Activated naive CD4-positive, alpha-beta T cell treated with anti-CD3 and anti-CD28 coated beads, Interleukin-2, amount 50 U/mL, for 16 hours (primary cell): ENCODE data around the gene FBP2.
"Not testable (repeated sequence)": the region's sequence is repeated elsewhere in the genome, so short reads cannot be mapped to it uniquely, and the experiment has no call there.

Experiments used
- DNase-seq: peaks from one replicate; pipeline ENCODE4 v3.0.0-alpha.2; 2020

FBP2 gene

DNA sequence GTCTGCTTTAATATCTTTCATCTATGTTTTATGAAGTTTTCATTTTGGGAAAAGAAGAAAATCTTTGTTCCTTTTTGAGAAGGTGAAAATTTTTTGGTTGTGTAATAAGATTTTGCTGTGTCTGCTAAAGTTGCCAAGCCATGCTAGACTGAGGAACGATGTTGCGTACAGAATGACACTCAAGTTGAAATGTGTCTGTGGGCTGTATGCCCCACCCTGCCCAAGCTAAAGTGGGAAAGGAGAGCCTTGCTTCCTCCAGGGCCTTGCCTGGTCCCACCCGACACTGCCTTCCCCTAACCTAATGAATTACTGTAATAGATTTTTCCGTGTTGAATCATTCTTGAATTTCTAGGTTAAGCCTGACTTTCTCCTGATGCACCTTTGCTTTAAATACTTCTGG lies 36.2 kb downstream of the FBP2 start:
- DNase-seq: no peak

DNA sequence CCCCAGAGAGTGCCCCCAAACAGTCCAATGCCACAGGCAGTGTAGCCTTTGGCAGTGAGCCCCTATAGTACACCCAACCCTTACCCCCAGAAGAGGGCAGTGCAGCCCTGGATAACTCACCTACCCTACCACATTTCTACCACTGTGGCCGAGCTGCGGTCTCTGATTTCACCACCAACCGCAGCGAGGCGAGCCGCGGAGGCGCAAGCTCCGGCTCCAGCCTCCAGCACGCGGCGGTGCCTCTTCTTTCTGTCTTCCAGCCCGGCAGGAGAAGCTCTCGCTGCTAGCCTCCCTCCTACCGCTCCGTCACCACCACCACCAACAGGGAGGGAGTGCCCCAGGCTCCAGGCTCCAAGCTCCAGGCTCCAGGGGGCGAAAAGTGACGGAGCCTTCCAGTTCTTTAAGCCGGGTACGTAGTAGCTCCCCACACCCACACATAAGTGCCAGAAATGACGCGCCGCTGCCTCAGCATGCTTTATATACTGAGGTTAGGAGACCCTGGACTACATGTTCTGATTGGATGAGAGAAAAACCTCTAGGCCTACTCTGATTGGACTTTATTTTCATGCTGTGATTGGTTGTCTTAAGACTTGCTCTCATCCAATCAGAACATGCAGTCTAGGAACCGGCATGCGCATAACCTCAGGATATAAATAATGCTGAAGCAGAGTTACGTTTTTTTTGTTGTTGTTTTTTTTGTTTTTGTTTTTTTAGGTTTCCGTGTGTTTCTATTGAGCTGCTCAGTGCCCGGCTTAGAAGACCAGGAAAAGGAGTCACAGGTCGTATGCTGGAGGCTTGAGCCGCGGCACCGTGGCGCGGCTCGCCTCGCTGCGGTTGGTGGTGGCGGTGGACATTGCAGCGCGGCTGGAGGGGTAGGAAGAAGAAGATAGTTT lies 38.9 kb downstream of the FBP2 start, which contains the start of gene PCAT7:
PCAT7 (plus strand) TSS at position 645 of the 893 bp plus-strand sequence.
- DNase-seq: no peak

DNA sequence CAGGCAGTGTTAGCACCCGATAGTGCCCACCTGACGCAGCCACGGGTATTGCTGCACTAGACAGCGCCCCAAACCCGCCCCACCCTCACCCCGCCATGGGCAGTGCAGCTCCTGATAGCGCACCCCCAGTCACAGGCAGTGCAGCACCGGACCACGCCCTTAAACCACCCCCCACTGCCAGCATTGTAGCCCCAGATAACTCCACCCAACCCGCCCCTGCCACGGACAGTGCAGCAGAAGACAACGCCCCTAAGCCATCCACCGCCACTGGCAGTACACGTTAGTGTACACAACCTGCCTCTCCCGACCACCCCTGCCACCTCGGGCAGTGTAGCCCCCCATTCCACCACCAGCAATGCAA lies 39.6 kb downstream of the FBP2 start:
- DNase-seq: no peak

DNA sequence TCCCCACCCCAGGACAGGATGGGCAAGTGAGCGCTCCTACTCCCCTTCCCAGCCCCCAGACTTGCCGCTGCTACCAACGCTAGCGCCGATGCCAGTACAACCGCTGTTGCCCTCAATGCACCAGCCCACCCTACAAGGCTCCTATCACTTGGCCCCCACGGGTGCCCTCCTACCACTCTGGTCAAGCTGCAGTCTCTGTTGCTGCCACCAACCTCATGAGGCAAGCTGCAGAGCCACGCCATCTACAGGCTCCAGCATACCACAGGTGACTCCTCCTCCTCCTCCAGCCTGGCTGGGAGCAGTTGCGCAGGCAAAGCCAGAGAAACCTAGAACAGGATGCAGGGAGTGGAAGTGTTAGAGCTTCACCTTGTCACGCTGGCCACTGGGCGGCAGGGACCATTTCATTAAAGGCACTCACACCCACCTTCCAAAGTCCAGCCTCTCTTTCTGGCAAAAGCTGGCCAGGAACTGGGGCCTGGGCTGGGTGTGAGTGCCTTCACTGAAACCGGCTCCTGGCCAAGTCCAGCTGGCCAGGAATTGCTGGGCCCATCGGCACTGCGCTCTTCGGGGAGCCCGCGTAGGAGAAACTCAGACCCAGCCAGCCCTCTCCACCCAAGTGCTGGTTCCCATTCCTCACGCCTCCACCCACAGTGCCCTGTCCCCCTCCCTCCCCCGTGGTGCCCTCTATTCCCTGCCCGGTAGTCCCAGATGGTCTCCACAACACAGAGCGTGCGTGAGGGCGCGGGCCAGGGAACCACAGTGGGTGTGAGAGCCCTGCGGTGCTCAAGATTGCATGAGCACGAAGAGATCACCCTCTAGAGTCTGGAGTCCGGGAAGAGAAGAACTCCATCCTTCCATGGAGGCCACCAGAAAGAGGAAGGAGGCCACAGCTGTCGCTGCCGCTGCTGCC lies 40.3 kb downstream of the FBP2 start:
- DNase-seq: no peak

DNA sequence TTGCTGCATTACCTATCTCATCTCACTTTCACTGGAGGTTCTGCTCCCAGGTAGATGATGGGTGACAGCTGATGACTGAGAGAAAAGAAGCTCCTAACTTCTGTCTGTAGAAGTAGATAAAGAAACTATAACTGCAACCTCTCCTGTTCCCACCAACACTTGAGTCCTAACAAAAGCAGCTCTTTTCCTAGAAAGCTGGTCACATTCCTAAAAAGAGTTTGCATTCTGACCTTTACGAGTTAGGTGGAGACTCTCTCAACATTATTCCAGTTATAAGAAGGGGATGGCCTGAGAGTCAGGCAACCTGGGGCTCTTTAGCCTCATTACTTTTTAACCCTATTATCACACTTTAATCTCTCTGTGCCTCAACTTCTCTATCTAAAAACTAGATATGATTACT lies 47.7 kb downstream of the FBP2 start:
- DNase-seq: no peak

DNA sequence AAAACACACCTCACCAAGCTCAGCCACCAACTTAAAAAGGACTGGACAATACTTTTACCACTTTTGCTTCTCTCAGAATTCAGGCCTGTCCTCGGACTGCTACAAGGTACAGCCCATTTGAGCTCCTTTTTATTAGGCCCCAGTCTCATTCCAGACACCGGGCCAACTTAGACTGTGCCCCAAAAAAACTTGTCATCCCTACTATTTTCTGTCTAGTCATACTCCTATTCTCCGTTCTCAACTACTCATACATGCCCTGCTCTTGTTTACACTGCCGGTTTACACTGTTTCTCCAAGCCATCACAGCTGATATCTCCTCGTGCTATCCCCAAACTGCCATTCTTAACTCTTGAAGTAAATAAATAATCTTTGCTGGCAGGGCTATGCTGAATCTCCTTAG lies 49.3 kb downstream of the FBP2 start:
- not testable (repeated sequence) for DNase-seq

DNA sequence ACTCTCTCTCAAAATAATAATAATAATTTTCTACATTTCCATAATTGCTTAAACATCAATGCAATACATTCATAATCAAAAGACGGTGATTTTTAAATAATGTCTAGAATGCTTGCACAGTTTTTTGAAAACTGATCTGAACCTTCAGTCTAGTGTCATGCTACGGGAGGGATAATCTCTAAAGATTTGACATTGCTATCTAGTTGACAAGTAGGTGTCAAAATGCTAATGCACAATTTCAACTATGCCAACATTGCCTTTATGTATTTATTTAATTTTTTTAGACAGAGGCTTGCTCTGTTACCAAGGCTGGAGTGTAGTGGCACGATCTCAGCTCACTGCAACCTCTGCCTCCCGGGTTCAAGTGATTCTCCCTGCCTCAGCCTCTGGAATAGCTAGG lies 54.7 kb downstream of the FBP2 start:
- no peak for DNase-seq

DNA sequence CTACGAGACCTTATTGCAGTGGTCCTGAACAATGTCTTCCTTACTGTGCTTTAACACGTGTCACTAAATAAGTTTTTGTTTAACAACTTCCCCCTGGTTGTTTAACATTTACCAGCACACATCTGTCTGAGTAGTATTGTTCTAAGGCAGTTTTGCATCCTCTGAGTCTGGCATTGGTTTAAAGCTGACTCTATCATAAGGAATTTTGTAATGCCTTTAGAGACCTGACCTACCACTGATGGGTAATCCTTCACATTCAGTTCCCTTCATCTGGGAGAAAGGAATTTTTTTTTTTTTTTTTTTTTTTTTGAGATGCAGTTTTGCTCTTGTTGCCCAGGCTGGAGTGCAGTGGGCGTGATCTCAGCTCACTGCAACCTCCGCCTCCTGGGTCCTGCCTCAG lies 58.7 kb downstream of the FBP2 start:
- no peak for DNase-seq

DNA sequence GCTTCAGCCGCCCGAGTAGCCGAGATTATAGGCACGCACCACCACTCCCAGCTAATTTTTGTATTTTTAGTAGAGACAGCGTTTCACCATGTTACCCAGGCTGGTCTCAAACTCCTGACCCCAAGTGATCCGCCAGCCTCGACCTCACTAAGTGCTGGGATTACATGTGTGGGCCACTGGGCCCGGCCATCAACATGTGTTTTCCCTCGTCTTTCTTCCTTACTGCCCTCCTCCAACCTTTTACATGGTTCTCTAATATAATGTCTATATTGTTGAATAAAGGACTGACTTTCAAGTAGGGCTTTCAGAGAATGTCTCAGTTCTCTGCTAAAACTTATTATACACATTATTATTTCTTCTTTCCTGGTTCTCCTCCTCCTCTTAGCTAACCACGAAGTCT lies 60.0 kb downstream of the FBP2 start:
- no peak for DNase-seq

DNA sequence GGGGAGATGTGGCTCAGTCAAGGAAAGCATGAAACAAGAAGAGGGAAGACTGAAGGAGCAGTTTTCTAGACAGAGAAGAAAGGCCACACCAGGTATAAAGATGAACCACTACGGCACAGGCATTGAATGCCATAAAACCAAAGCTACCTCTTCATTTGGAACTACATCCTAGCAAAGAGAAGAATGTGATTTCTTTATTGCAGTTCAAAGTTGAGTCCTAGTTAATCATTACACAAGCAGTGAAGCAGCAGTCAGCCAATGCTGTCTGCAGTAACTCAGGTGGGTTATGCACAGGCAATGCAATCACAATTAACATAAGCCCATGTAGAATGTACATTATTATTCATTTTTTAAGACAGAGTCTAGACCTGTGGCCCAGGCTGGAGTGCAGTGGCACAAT lies 60.5 kb downstream of the FBP2 start:
- DNase-seq: no peak

DNA sequence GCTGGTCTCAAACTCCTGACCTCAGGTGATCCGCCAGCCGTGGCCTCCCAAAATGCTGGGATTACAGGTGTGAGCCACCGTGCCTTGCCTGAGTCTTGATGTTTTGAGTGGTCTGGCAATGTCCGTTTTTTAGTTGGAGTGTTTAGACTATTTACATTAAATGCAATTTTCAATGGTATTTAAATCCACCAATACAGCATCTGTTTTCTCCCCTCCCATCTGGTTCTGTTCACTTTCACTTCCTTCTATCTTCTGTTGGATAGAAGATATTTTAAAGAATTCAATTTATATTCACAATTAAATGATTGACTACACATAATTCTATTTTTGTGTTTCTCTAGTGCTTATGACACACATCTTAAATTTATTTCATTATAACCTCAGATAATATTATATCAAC lies 64.7 kb downstream of the FBP2 start:
- no peak for DNase-seq

DNA sequence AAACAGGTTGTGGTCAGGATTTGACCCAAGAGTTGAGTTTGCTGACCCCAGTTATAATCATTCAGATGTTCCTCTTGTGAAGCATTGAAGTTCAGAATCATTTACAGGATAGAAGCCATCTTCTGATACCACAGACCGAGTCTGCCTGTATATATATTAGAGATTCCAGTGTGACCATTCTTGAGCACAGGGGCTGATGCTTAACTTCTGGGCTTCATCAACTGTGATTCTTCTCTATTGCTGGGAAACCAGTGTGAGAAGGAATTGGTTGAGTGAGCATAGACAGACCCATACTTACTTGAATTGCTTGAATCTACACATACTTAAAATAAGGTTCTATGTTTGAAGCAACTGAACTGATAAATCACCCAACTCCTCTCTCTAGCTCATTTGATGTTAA lies 66.7 kb downstream of the FBP2 start:
- DNase-seq: no peak

DNA sequence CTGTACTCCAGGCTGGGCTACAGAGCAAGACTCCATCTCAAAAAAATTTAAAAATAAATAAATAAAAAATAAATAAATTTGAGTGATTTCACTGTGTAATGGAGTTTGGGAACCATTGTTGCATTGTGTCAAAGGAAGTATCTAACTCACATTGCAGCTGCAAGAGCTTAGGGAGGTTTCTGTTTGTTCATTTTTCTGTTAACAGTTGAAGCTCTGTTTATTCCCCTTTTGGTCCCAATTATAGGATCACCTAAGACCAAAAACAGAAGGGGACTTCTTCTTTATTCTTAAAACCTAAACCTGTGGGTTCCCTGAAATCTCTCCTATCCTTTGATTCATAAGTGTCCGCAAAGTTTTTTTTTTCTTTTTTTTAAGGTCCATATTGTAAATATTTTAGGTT lies 67.4 kb downstream of the FBP2 start:
- DNase-seq: no peak

DNA sequence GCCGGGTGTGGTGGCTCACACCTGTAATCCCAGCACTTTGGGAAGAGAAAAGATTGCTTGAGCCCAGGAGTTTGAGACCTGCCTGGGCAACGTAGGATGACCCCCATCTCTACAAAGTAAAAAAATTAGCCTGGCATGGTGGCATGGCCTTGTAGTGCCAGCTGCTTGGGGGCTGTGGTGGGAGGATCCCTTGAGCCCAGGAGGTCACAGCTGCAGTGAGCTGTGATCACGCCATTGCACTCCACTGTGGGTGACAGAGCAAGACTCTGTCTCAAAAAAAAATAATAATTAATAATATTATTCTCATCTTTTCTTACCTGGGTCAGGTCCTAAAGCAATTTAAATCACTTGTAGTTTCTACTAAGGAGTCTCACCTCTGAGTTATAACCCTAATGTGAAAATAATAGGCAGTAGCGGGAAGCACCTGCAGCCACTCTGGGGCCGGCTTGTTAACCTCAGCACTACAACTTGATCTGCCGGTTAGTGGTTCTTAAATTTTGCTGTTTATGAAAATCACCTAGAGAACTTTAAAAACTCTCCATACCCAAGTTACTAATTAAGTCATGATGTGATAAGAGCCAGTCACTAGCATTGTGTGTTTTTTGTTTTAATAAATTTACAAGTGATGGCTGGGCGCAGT lies 68.1 kb downstream of the FBP2 start:
- no peak for DNase-seq

DNA sequence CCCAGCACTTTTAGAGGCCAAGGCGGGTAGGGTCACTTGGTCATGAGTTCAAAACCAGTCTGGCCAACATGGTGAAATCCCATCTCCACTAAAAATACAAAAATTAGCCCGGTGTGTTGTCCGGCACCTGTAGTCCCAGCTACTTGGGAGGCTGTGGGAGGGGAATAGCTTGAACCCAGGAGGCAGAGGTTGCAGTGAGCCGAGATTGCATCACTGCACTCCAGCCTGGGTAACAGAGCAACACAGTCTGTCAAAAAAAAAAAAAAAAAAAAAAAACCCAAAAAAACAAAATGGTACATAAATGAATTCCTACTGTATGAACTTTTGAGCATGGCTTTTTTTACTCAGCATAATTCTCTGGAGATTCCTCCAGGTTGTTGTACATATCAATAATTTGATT lies 76.4 kb downstream of the FBP2 start:
- DNase-seq: no peak

DNA sequence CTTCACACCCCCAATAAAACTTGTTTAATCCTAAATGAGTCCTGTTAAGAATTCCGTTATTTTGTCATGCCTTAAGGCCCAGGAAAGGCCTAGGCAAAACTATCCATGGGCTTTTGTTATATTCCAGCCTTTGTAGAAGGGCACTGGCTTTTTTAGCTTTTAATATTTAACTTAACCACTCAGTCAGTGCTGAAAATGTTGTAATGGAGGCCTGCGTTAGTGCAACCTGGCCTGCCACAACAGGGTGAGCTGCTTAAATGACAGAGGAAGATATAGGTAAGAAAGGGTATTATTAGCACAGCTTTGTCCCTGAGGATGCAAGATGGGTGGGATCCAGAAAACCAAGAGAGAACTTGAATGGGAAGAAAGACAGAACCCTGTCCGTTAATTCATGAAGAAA lies 78.9 kb downstream of the FBP2 start:
- no peak for DNase-seq

DNA sequence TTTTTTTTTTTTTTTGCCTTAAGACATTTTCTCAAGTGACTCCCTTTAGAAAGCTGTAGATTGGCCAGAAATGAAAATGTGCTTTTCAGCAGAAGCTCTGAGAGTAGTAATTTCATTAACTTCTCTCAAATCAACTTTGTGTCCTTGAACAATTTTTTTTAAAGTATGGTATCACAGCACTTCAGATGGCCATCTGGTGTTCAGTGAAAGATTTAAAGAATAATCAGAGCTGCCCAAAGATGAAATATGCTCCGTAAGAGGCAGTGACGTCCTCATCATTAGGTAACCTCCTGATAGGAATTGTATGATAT lies 81.7 kb downstream of the FBP2 start:
- no peak for DNase-seq

DNA sequence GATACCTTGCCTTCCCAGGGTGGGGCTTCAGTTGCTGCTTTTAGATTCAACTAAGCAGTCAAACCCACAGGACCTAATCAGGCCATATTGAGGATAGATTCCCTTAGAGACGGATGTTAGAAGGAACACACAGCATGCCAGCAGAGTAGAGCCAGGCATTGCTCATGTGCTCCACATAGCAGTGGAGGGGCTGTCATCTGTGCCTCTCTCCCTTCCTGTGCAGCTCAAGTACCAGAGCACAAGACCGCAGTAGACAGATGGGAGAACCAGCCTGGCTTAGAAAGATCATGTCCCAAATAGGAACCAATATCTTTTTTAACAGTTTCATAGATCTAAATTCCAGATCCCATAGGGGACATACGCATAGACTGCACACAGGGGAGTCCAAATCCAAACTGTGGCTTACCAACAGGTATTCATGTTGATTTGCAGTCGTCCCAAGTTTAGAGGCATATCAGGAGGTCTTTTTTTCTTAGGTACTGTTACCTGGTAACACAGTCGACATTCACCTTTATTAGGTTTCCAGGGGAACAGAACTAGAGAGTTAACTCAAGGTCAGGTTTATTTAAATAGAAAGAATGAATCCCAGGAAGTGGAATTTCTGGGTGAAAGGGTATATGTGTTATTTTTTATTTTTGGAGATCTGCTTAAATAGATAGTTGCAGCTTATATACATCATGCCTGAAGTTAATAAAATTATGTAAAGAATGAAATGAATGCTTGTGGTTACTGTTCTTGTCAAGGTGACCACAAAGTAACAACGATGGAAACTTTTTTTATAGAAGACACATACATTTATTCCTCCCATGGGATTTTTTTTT lies 82.3 kb downstream of the FBP2 start:
- no peak for DNase-seq
